ENCODE data around the gene DGKD.

The DGKD gene

DNA sequence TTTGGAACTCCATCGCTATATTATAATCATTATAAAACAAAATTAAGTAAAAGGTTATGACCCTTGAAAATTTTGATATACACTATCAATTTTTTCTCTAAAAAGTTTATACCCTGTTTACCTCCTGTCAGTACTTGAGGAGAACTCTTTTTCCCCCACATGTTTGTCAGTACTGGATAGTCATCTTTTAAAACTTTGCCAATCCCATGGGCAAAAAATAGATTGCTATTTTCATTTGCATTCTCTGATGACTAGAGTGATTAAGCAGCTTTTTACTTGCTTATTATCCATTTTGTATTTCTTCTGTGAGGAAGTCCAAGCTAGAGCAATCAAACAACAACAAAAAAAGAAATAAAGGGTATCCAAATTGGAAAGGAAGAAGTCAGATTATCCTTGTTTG lies 76.4 kb downstream of the DGKD start:
- DNase-seq: no peak

DNA sequence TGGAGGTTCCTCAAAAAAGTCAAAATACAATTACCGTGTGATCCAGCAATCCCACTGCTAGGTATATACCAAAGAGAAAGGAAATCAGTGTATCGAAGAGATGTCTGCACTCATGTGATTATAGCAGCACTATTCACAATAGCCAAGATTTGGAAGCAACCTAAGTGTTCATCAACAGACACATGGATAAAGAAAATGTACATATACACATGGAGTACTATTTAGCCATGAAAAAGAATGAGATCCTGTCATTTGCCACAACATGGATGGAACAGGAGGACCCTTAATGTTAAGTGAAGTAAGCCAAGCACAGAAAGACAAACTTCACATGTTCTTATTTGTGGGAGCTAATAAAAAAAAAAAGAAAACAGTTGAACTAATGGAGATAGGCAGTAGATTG lies 78.7 kb downstream of the DGKD start:
- no peak for DNase-seq

DNA sequence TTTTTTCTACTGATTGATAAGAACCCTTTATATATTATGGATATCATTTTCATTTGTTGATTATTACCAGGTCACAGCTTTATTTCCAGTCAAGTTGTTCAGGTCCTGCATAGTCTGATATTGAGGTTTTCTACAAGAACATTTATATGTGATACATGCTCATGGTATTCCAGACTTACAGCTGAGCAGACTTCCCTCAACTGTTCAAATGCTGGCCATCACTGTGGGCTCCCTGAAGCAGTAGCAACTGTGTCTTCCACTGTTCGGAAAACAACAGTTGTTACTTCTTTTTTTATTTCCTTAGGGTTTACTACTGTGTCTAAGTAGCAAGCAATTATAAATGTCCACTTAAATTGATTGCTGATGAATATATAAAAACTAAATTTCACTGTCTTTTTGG lies 79.5 kb downstream of the DGKD start:
- no peak for DNase-seq

DNA sequence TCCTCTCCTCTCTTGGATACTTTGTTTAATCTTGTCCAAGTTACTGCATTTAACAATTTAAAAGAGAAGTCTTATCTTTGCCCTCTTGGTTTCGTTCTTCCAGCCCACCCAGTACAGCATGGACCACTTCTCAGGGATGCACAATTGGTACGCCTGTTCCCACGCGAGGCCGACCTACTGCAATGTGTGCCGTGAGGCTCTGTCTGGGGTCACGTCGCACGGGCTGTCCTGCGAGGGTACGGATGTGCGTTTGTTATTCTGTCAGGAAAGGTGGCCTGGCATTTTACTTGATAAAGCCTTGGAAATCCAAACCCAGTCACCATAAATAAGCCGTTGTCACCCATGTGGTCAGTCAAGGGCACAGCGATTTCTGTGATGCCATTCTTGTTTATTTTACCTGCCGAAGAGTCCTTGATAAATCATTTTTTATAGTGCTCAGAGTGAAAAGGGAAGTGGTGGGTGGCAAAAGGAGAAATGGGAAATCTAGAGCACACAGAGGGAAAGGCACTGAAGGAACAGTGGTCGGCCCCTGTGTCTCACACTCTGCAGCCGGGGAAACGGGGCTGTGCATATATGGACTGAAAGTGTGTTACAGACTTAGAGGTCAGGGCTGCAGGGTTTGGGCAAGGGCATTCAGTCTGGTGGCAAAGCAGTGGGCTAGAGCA lies 80.5 kb downstream of the DGKD start:
- DNase-seq: no peak

DNA sequence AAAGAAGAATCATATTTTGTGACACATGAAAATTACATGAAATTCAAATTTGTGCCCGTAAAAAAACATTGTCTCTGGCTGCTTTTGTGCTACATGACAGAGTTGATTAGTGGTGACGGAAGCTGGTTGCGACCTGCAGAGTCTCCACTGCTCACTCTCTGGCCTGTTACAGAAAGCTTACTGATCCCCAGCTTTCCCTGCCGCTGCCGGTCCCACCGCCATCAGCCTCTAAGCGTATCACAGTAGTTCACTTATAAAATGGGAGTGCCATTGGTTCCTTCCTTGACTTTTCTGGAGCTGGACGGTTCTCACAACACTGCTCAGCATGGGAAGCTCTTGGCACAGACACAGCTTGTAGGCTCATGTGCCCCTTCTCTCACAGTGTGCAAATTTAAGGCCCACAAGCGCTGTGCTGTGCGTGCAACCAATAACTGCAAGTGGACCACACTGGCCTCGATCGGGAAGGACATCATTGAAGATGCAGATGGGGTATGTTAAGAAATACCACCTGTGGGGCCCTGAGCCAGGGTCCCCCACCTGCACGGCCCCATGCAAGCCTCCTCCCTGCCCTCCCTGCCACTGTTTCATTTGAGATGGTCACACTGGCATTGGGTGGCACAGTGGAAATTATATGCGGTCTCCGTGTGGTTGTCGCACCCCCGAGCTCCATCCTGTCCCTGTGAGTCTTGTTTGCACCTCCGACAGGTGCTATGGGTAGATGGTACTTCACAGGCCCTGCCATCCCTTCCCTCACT lies 81.3 kb downstream of the DGKD start:
- DNase-seq: no peak

DNA sequence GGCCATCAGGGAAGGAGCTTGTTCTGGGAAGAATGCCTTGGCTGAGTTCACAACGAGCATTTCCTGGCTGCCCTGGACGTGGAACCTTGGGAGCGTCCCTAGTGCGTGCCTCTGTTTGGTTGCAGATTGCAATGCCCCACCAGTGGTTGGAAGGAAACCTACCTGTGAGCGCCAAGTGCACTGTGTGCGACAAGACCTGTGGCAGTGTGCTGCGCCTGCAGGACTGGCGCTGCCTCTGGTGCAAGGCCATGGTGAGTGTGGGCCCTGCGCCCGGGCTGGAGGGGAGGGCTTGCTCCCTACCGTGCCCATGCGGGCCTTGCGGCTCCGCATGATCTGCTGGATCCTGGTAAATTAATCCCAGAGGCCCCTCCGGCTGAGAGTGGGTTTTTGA lies 81.9 kb downstream of the DGKD start:
- DNase-seq: no peak

DNA sequence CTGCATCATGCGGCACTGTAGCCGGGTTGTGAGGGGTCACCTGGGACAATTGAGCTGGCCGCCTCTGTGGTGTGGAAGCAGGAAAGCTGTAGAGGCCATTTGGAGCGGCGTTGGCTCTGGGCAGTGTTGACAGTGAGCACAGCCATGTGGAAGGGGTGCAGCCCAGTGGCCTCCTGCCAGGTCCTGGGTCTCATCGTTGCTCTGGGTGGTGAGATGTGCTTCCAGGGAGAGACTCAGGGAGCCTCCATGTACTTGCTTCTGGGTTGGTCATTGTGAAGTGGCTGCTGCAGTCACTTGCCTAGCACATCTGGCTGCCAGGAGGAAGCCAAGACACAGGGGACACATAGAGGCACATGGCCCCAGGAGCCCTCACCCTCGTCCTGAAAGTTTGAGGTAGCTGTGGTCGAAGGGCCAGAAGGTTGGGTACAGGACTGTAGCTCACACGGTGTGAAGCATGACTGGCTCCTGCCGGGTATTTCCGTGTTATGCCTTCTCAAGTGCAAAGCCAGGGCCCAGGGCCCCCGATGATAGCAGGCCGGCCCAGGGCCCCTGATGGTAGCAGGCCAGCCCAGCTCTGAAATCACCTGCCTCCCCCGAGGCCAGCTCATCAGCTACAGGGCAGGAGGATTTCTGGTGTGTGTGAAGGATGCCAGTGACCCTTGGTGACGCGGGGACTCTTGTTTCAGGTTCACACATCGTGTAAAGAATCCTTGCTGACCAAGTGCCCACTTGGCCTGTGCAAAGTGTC lies 82.6 kb downstream of the DGKD start:
- DNase-seq: no peak

DNA sequence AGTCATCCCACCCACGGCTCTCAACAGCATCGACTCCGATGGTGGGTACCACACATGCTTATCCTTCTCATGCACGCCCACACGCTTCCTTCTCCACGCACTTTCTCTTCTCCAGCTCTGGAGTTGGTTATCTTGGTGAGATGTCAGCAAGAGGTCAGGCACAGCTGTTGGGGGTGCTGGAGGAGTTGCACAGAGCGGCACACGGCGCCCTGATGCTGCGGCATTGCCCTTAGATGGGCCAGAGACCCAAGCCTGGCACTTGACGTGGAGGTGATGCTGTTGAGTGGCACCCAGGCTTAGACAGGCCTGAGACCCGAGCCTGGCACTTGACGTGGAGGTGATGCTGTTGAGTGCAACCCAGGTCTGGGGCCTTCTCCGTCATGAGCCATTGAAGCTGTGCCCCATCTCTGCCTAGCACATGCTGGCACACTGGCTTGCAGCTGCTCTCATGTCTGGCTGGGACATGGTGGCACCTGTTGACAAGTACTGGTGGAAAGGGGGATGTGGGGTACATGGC lies 83.2 kb downstream of the DGKD start:
- DNase-seq: no peak

DNA sequence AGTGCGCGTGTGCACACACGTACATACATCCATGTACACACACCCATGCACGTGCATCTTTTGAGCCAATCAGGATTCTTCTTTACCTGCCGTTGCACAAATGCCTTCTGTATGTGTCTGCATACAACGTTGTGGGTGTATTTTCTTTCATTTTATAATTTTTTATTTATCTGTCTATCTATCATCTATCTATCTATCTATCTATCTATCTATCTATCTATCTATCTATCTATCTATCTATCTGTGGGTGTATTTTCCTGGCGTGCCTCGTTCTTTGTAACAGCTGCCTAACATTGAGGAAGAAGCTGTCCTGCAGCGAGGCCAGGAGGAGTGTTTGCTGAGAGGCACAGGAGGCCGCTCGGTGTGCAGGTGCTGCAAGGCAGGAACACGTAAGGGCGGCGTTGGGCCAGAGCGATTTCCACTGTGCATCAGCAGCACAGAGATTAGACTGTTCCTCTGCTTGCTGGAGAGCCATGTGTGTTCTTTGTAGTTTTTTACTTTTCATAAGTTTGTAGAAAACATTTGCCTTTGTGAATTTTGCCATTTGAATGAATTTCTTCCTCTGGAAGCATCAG lies 84.4 kb downstream of the DGKD start:
- no peak for DNase-seq

DNA sequence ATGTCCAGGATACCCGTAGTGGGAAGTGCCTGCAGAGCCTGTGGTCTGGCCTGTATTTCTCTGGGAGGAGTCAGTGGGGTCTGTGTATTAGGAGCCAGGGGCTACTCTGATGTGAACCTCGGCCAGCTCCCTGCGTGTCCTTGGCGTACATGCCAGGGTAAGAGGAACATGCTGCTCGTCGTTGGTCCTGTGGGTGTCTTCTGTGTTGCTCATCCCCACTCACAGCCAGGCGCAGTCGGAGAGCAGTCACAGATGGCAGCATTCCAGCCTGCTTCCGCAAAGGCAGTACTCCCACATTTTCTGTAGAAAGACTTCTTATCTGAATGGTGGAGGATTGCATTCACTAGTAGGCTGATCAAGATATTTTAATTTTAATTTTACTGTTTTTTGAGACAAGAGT lies 84.9 kb downstream of the DGKD start:
- DNase-seq: no peak

DNA sequence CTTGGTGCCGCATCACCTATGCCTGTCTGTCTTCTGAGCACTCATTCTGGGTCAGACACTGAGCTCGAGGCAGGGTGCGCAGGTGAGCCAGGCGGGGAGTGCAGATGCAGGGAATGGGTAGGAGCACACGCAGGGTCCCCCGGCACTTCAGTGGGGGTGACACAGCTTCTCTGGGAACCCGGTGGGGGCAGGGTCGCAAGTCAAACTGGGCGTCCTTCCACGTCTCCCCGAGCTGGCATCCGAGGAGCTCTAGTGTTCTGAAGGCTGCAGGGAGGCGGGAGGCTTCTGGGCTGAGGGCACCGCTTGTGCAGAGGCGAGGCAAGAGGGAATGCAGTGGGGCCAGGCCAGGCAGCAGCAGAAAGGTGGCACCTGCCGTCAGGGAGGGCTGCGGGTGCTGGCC lies 86.0 kb downstream of the DGKD start:
- DNase-seq: no peak

DNA sequence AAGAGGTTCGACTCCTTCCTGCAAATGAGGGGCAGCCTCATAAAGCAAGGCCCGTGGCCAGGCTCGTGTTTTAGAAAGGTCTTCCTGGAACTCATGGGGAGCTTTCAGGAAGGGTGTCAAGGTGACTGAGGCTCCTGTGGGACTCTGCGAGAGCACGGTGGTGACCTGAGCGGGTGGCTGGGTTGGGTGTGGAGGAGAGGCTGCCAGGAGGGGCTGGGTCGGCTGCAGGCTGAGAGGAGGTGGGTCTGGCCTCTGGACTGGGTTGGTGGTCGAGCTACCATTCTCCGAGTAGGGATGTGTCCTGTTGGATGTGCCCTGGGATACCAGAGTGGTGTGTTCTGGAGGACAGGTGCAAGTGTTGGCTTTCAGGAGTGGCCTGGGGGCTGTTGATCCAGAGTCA lies 86.4 kb downstream of the DGKD start:
- no peak for DNase-seq

DNA sequence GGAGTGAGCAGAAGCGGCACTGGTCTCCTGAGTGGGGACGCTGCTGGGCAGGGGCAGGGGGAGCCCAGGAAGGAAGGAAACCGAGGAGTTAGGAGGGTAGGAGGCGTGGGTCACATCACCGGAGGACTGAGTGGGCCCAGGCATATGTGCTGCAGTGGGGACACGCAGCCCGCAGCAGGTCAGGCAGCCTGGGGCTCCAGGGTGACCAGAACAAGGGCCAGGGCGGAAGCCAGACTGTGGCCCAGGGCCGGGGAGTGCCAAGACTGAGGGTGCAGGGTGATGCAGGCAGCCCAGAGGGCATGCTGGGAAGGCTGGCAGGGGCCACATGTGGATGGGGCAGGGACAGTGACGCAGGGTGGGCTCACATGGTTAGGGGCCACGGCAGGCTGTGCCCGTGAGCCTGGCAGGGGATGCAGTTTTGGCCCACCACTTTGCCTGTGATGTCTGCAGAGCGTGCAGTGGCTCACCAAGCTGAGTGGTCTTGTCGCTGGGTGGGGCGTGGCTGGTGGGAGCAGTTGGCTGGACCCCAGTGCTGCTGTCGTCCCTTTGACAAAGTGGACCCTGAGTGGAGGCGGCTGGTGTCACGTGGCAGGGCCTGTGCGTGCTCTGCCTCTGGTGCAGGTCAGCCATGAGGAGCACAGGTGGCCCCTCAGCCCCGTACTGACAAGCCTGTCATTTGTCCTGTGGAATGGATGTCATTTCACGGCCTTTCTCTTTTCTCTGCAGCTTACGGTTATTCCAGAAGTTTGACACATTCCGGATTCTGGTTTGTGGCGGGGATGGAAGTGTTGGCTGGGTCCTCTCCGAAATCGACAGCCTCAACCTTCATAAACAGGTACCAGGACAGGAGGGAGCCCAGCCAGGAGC lies 87.1 kb downstream of the DGKD start:
- no peak for DNase-seq

DNA sequence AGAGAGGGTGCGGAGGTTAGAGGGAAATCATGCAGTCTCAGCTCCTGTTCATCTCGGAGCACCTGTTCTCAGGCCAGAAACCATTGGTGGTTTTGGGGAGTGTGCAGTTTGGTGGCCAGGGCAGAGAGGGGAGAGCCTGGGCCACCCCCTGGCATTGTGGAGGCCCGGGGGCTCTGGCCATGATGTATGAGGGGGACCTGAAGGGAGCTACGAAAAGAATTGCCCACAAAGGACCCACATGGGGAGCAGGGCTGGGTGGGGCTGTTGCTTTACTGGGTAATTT lies 87.7 kb downstream of the DGKD start:
- no peak for DNase-seq

DNA sequence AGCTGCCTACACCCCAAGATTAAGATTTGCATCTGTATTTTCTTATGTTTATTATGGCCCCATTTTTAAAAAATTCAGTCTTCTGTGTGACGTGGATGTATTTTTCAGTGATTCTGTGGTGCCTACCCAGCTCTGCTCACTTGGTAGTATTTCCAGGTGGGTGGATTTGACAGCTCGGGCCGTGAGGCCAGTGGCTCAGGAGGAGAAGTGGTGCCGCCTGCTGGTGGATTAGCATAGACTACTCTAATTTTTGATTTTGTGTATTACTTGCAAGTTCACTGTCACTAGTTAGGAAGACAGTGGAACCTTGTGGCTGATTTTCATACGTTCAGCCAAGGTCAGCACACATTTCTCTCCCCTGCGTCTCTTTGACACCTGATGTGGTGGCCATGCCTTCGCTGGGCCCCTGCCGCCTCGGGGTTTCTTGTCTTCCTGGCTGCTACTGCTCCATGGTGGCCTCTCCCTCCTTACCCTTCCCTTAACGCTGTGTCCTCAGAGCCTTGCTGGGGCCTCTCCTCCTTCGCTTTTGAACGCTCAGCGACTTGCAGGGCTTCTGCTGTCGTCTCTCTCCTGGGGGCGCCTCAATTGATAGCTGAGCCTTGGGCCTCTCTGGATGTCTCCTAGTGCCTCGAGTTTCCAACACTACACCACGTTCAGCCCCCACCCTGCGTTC lies 89.4 kb downstream of the DGKD start:
- DNase-seq: peak; percentile 84

DNA sequence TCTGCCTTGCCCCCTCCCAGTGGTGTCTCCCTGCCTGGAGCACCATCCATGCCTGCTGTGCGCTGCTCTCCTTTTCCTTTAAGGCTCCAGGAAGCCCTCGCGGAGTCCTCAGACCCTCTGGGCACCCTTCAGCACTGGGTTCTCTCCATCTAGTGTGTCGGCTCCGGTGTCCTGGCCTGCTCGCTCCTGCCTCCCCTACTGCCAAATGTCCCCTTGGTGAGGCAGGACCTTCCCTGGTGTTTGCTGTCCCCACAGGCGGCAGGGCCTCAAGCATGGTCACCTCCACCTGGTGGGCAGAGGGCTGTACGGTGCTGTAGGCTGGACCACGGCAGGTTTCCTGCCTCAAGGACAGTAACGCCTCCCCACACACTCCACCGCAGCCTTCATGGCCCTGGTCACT lies 90.2 kb downstream of the DGKD start:
- no peak for DNase-seq

DNA sequence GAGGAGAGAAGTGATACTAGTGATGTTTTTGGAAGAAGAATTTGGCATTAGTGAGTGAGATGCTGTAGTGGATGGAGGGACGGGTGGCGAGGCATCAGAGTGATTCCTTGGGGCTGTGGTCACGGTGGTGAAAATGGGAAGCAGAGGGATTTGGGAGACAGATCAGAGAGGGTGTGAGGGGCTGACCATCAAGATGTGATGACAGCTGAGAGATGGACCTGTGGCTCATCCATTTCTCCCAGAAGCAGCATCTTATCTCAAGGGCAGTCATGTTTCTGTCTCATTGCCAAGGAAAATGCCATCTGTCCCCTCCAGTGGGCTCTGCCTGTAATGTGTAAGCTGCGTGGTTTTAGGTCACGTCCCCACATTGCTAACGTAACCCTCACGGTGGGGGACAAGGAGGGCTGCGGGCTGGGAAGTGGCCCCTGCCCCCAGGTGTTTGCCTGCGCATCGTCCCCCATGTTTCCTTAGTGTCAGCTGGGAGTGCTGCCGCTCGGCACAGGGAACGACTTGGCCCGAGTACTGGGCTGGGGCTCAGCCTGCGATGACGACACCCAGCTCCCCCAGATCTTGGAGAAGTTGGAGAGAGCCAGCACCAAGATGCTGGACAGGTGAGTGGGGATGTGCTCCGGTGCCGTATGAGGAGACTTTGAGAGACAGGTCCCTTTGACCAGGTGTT lies 91.0 kb downstream of the DGKD start:
- no peak for DNase-seq

DNA sequence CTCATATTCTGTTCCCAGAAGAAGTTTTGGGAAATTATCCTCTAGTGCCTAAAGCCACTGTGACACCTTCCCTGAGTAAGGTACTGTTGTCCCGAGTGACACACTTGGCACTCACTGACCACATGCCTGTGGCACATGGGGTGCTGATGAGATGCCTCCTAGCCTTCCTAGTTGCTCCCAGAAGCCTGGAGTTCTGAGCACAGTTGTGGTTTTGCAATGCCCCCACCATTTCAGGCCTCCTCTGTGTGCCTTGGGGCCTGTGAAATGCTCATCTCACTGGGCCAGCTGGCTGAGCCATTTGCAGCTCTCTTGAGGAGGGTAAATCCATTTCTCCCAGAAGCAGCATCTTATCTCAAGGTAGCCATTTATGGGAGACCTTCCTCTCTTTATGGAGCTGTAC lies 91.8 kb downstream of the DGKD start:
- DNase-seq: no peak

DNA sequence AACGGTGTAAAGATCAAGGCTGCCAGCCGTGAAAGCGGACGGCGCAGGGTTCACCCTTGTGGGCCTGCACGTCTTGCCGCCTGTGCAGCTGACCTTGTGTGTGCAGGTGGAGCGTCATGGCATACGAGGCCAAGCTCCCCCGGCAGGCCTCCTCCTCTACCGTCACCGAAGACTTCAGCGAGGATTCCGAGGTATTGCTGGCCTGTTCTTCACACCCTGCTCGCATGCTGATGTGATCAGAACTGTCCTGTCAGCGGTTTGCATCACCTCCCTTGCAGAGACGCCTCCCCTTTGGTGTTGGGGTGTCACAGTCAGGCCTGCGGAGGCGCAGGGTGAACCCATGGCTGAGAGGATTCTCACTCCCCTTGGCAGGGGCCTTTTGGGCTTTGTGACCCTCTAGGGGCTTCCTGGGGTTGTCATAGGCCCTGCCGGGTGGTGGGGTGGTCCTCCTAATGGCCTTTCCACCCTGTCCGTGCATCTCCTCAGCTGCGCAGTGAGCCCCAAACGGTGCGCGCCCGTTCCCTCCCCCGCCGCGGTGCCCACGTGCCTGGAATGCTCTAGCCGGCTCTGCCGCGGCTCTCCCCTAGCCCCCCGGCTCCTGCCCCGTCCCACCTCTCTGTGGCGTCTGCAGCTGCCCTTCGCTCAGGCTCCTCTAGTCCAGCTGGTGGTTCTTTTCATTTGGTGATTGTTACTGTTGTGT lies 92.5 kb downstream of the DGKD start:
- DNase-seq: no peak

DNA sequence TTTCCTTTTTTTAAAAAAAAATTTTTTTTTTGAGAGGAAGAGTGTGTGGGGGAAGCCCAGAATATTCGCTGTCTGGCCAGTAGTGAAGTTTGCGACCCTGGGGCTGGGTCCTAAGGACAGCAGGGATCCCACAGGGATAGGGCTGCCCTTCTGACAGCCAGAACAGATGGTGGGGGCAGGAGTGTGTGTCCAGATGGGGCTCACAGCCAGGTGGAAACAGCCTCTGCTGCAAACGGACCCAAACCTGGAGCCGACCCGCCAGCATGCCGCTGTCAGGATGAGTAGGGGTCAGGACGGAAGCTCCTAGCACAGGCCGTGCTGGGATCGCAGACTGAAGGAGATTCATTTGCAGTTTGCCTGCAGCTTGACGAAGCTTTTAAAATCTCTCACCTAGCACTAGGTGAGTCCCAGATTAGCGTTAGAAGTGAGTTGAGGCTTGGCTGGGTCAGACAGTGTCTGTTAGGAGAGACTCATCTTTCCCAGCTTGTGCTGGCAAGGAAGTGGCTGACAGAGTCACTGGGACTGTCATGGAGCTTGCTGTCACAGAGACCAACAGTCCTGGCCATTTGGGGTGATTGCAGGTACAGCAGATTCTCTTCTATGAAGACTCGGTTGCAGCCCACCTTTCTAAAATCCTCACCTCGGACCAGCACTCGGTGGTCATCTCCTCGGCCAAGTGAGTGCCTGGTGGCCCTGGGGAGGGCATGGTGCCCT lies 93.4 kb downstream of the DGKD start:
- no peak for DNase-seq
